HepG2 (cell line): ENCODE results near the gene ZNF674. TPM values are rescaled to one million over a fixed set of nuclear protein-coding genes. Genes with fewer than 3 reads are reported as not detected.

Experiments used
- BRF2 ChIP-seq: sonication (generic); formaldehyde crosslinking; IDR thresholded peaks from 2 replicates; pipeline ENCODE4 v1.8.1; 2022; ENCODE audit warnings: mild to moderate bottlenecking, missing genetic modification reagents
- GMEB1 ChIP-seq: sonication (generic); formaldehyde crosslinking; IDR thresholded peaks from 2 replicates; pipeline ENCODE4 v1.5.1; 2020; ENCODE audit warnings: missing genetic modification reagents, mild to moderate bottlenecking, borderline replicate concordance
- KAT2B ChIP-seq: fragments of 150-350 bp; IDR thresholded peaks from 2 replicates; pipeline ENCODE4 v1.6.1; 2014; ENCODE audit warnings: low read depth, low read length, borderline replicate concordance
- MTA1 ChIP-seq: sonication (generic); formaldehyde crosslinking; IDR thresholded peaks from 2 replicates; pipeline ENCODE4 v1.4.0; 2020; ENCODE audit warnings: missing genetic modification reagents, mild to moderate bottlenecking, borderline replicate concordance
- POGZ ChIP-seq: sonication (generic); formaldehyde crosslinking; IDR thresholded peaks from 2 replicates; pipeline ENCODE4 v1.4.0; 2020; ENCODE audit warnings: mild to moderate bottlenecking, missing genetic modification reagents
- RELA ChIP-seq: sonication (generic); formaldehyde crosslinking; IDR thresholded peaks from 2 replicates; pipeline ENCODE4 v1.4.0; 2020; ENCODE audit warnings: missing genetic modification reagents
- SNAI1 ChIP-seq: sonication (generic); formaldehyde crosslinking; IDR thresholded peaks from 2 replicates; pipeline ENCODE4 v1.5.0; 2020; ENCODE audit warnings: mild to moderate bottlenecking, missing genetic modification reagents, borderline replicate concordance
- USF2 ChIP-seq, 2 experiments: sonication (generic) in 1 of 2; formaldehyde crosslinking in 1 of 2; IDR thresholded peaks; 2 replicates each; pipeline versions ENCODE4 v1.5.1 to v1.6.1; 2011 to 2020; ENCODE audit warnings: borderline replicate concordance in 1 of 2, low read depth in 1 of 2, low read length in 1 of 2, mild to moderate bottlenecking in 1 of 2, missing genetic modification reagents in 1 of 2, moderate library complexity in 1 of 2
- ZBTB38 ChIP-seq: sonication (generic); formaldehyde crosslinking; IDR thresholded peaks from 2 replicates; pipeline ENCODE4 v1.5.1; 2020; ENCODE audit warnings: mild to moderate bottlenecking, missing genetic modification reagents
- ZBTB43 ChIP-seq: sonication (generic); formaldehyde crosslinking; conservative IDR thresholded peaks from 2 replicates; pipeline ENCODE4 v1.4.0; 2020; ENCODE audit warnings: missing genetic modification reagents
- ZFP36 ChIP-seq: fragments of 150-350 bp; IDR thresholded peaks from 2 replicates; pipeline ENCODE4 v1.6.1; 2018; ENCODE audit warnings: borderline replicate concordance, low read length, low read depth; ENCODE audit not compliant: partially characterized antibody
- ZKSCAN8 ChIP-seq: IDR thresholded peaks from 2 replicates; pipeline ENCODE4 v1.6.1; 2016; ENCODE audit warnings: borderline replicate concordance, missing genetic modification reagents, missing compliant biosample characterization
- ZNF234 ChIP-seq: sonication (generic); formaldehyde crosslinking; conservative IDR thresholded peaks from 2 replicates; pipeline ENCODE4 v1.5.1; 2020; ENCODE audit warnings: mild to moderate bottlenecking, missing genetic modification reagents
- ZNF3 ChIP-seq: IDR thresholded peaks from 2 replicates; pipeline ENCODE4 v1.7.0; 2017; ENCODE audit warnings: inconsistent platforms
- ZNF556 ChIP-seq: sonication (generic); formaldehyde crosslinking; IDR thresholded peaks from 2 replicates; pipeline ENCODE4 v1.4.0; 2020; ENCODE audit warnings: mild to moderate bottlenecking, missing genetic modification reagents, borderline replicate concordance
- ZSCAN31 ChIP-seq: sonication (generic); formaldehyde crosslinking; IDR thresholded peaks from 2 replicates; pipeline ENCODE4 v1.5.0; 2020; ENCODE audit warnings: low read depth, mild to moderate bottlenecking, missing genetic modification reagents
- polyA plus RNA-seq, 8 experiments: library from polyadenylated mRNA; depleted of rRNA in 3 of 8; stranded (reverse) in 7 of 8; unstranded in 1 of 8; fragments of >200 nt; fragmentation: Illumina TruSeq in 4 of 8; extraction: Trizol in 4 of 8; gene quantifications; 2 replicates each; pipeline versions ENCODE4 v1.2.1 to v1.2.3, GENCODE V29; 2011 to 2016; ENCODE audit warnings: low read depth in 4 of 8, missing spikeins in 1 of 8, mixed read lengths in 1 of 8; ENCODE audit not compliant: insufficient read depth in 1 of 8
- total RNA-seq, 5 experiments: library from RNA; depleted of rRNA; stranded (reverse); fragments of >200 nt; fragmentation: Illumina TruSeq; extraction: Trizol; gene quantifications; 2 replicates each; pipeline ENCODE4 v1.2.3, GENCODE V29; 2016; ENCODE audit warnings: low read depth in 1 of 5
- TF ChIP-seq, protein P1 (sequence below): IDR thresholded peaks from 2 replicates; pipeline ENCODE4 v1.6.1; 2016; ENCODE audit warnings: missing compliant biosample characterization, missing genetic modification reagents, borderline replicate concordance
- TF ChIP-seq, protein P2 (sequence below): sonication (generic); formaldehyde crosslinking; IDR thresholded peaks from 2 replicates; pipeline ENCODE4 v1.8.1; 2023; ENCODE audit warnings: mild to moderate bottlenecking, inconsistent platforms, moderate library complexity, missing genetic modification reagents, borderline replicate concordance

The ZNF674 gene
- total and polyA plus RNA-seq, 2 of the 13 experiments (the other 11 are each of a cell fraction or from before 2014, with no cell fraction given), result 2.9 to 3.5 TPM

- TF ChIP-seq KAT2B (no peak), POGZ (CRISPR knock-in tag) (peak; percentile 24), MTA1 (CRISPR knock-in tag) (peak; percentile 26; the same call in 1 of the 2 replicates), ZNF556 (no peak), ZBTB38 (CRISPR knock-in tag) (no peak), BRF2 (no peak), USF2 (IDR thresholded peaks at IDR 0.05; ENCODE audit: low read depth, low read length) (no peak), USF2 (CRISPR knock-in tag; IDR thresholded peaks at IDR 0.05; ENCODE audit: borderline replicate concordance) (no peak), SNAI1 (CRISPR knock-in tag) (no peak), GMEB1 (CRISPR knock-in tag) (0 out of 2 replicates have a peak, but pooled peaks have one; percentile 50), ZBTB43 (CRISPR knock-in tag) (no peak), ZKSCAN8 (no peak), RELA (CRISPR knock-in tag) (no peak), ZSCAN31 (CRISPR knock-in tag) (no peak), ZNF3 (CRISPR knock-in tag) (no peak), ZFP36 (no peak), ZNF234 (0 out of 2 replicates have a peak, but pooled peaks have one; percentile 57)
- TF ChIP-seq, protein P1, sequence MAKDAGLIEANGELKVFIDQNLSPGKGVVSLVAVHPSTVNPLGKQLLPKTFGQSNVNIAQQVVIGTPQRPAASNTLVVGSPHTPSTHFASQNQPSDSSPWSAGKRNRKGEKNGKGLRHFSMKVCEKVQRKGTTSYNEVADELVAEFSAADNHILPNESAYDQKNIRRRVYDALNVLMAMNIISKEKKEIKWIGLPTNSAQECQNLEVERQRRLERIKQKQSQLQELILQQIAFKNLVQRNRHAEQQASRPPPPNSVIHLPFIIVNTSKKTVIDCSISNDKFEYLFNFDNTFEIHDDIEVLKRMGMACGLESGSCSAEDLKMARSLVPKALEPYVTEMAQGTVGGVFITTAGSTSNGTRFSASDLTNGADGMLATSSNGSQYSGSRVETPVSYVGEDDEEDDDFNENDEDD (CRISPR knock-in tag), result peak; percentile 30; the same call in 1 of the 2 replicates
- TF ChIP-seq, protein P2, sequence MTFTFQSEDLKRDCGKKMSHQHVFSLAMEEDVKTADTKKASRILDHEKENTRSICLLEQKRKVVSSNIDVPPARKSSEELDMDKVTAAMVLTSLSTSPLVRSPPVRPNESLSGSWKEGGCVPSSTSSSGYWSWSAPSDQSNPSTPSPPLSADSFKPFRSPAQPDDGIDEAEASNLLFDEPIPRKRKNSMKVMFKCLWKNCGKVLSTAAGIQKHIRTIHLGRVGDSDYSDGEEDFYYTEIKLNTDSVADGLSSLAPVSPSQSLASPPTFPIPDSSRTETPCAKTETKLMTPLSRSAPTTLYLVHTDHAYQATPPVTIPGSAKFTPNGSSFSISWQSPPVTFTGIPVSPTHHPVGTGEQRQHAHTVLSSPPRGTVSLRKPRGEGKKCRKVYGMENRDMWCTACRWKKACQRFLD (CRISPR knock-in tag), result no peak
Observed at GRCh38 chrX:46573892-46574773, 28.9 kb upstream of the ZNF674 start (continued).
